Uterus (tissue), 4 donors: Measurements from ENCODE around the gene MED13L. TPM values are rescaled to one million over a fixed set of nuclear protein-coding genes. Genes with fewer than 3 reads are reported as not detected.

Experiments used
- DNase-seq, 2 donors: peaks; one replicate each; pipeline ENCODE4 v3.0.0-alpha.2; 2019 to 2020
- H3K27ac ChIP-seq, 2 donors: fragments of 200-600 bp; sonication (generic); 1 replicate in 1 of 2; 2 replicates in 1 of 2; pipeline ENCODE4 v1.5.1; 2016 to 2018
- H3K27me3 ChIP-seq, 2 donors: fragments of 200-600 bp; sonication (generic); one replicate each; pipeline ENCODE4 v1.5.1; 2018 to 2019; ENCODE audit warnings: control low read depth in 1 of 2
- H3K36me3 ChIP-seq, 2 donors: fragments of 200-600 bp; sonication (generic); one replicate each; pipeline ENCODE4 v1.5.1; 2019; ENCODE audit warnings: control low read depth in 1 of 2
- H3K4me1 ChIP-seq, 2 donors: fragments of 200-600 bp; sonication (generic); one replicate each; pipeline ENCODE4 v1.5.1; 2018 to 2019; ENCODE audit warnings: control low read depth in 1 of 2
- H3K4me3 ChIP-seq, 2 donors: fragments of 200-600 bp; sonication (generic); 1 replicate in 1 of 2; 2 replicates in 1 of 2; pipeline ENCODE4 v1.5.1; 2018 to 2019; ENCODE audit warnings: mild to moderate bottlenecking in 1 of 2
- H3K9me3 ChIP-seq, 2 donors: fragments of 200-600 bp; sonication (generic); one replicate each; pipeline ENCODE4 v1.5.1; 2019; ENCODE audit warnings: control low read depth in 1 of 2
- POLR2A ChIP-seq, 2 donors: fragments of 450-650 bp; IDR thresholded peaks; one replicate each; pipeline ENCODE4 v1.6.1; 2016; ENCODE audit warnings: antibody characterized with exemption in 2 of 2, mild to moderate bottlenecking in 1 of 2, moderate library complexity in 1 of 2
- intact Hi-C: fragments of 100-400 bp; cut with DNase I; formaldehyde crosslinking; loops from one replicate; pipeline ENCODE4 v1.15.1; 2023; ENCODE audit warnings: low total_unique reads
- total RNA-seq, 4 donors: library from RNA; depleted of rRNA in 3 of 4; stranded (reverse); fragments of >200 nt in 3 of 4; gene quantifications; one replicate each; pipeline versions ENCODE4 v1.1.0 to v1.2.4, GENCODE V29; 2014 to 2023
- TF ChIP-seq, protein P1 (sequence below), 4 experiments: fragments of 200-600 bp in 2 of 4; fragments of 450-650 bp in 2 of 4; sonication (generic) in 2 of 4; IDR thresholded peaks; one replicate each; pipeline ENCODE4 v1.5.1; 2016 to 2019; ENCODE audit warnings: antibody characterized with exemption in 4 of 4, mild to moderate bottlenecking in 2 of 4, moderate library complexity in 1 of 4
- donor health status: DM: yes; HTN: yes; CAD: no.

The MED13L gene
- total RNA-seq, 4 donors from 2014 or later, result 189 to 314 (median 254) TPM

GRCh38 chr12:116257826-116258225 lies 19.7 kb downstream of the MED13L start:
- intact Hi-C loops, result no loop called here
- Histone ChIP-seq H3K9me3 (no peaks in the 10 kb centered on the region), H3K27me3 (no peaks in the 10 kb centered on the region), H3K36me3 (no peaks in the 10 kb centered on the region), H3K27ac (peak overlapping the region in 1 of 2 donors; percentile 52), H3K4me3 (no peak overlapping the region), H3K4me1 (peaks cover 0 to 12% of the 10 kb centered on the region in 2 donors)
- DNase-seq, result no peak
- TF ChIP-seq POLR2A (IDR thresholded peaks at IDR 0.05), result no peak
- TF ChIP-seq, protein P1, sequence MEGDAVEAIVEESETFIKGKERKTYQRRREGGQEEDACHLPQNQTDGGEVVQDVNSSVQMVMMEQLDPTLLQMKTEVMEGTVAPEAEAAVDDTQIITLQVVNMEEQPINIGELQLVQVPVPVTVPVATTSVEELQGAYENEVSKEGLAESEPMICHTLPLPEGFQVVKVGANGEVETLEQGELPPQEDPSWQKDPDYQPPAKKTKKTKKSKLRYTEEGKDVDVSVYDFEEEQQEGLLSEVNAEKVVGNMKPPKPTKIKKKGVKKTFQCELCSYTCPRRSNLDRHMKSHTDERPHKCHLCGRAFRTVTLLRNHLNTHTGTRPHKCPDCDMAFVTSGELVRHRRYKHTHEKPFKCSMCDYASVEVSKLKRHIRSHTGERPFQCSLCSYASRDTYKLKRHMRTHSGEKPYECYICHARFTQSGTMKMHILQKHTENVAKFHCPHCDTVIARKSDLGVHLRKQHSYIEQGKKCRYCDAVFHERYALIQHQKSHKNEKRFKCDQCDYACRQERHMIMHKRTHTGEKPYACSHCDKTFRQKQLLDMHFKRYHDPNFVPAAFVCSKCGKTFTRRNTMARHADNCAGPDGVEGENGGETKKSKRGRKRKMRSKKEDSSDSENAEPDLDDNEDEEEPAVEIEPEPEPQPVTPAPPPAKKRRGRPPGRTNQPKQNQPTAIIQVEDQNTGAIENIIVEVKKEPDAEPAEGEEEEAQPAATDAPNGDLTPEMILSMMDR (IDR thresholded peaks at IDR 0.05), result no peak

GRCh38 chr12:116257215-116257614 lies 20.3 kb downstream of the MED13L start:
- H3K27ac ChIP-seq, result peak overlapping the region; percentile 28 to 52
- no peak overlapping the region for H3K4me3 ChIP-seq
- no peaks in the 10 kb centered on the region for H3K36me3 ChIP-seq
- intact Hi-C loops, result no loop called here
- H3K9me3 ChIP-seq, result no peaks in the 10 kb centered on the region
- peaks cover 0 to 8% of the 10 kb centered on the region in 2 donors for H3K4me1 ChIP-seq
- no peak for TF ChIP-seq POLR2A (IDR thresholded peaks at IDR 0.05)
- TF ChIP-seq, protein P1 (IDR thresholded peaks at IDR 0.05), result no peak
- no peaks in the 10 kb centered on the region for H3K27me3 ChIP-seq
- DNase-seq, result no peak

DNA sequence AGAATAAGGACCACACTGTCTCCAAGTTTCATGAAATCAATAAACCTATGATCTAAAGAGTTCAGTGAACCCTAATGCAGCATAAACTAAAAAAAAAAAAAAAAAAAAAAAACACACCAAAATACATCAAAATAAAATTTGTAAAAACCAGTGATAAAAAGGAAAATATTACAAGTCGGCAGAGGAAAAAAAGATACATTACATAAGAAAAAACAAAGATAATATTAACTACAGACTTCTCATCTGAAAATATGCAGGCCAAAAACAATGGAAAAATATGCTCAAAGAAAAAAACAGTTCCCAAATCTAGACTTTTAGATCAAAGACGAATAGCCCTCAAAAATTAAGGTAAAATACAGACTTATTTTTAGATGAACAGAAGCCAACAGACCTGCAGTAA lies 27.6 kb downstream of the MED13L start:
- intact Hi-C loops, result no loop called here
- no peaks in the 10 kb centered on the region for H3K4me1 ChIP-seq
- H3K27ac ChIP-seq, result no peak overlapping the region

DNA sequence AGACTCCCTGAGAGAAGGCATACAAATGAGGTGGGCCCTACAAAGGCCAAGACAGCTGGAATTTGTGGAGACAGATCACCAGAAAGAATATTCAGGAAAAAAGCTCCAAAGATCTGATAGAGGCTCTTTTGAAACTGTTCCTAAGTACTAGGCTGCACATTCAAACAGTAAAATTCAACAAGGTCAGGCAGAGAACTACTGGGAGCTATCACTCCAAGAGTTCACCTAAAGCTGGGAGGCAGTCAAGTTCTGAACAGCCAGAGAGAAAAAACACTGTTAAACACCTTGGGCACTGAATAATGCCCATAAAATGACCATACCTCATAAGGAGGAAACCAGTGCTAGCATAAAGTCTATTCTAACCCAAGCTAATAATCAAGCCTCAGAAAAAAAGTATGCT lies 28.6 kb downstream of the MED13L start:
- Histone ChIP-seq H3K27ac (no peak overlapping the region), H3K36me3 (no peaks in the 10 kb centered on the region), H3K4me3 (no peak overlapping the region), H3K4me1 (peaks cover 0 to 4% of the 10 kb centered on the region in 2 donors), H3K27me3 (no peaks in the 10 kb centered on the region), H3K9me3 (peaks cover 0 to 5% of the 10 kb centered on the region in 2 donors)
- no peak for DNase-seq
- intact Hi-C loops, result no loop called here
- no peak for TF ChIP-seq POLR2A (IDR thresholded peaks at IDR 0.05)
- TF ChIP-seq, protein P1 (IDR thresholded peaks at IDR 0.05), result no peak

More for the DNA sequence above, 27.6 kb downstream of the MED13L start:
- H3K27me3 ChIP-seq, result no peaks in the 10 kb centered on the region
- no peak for DNase-seq
- TF ChIP-seq, protein P1 (IDR thresholded peaks at IDR 0.05), result no peak
- no peak overlapping the region for H3K4me3 ChIP-seq
- peaks cover 0 to 5% of the 10 kb centered on the region in 2 donors for H3K9me3 ChIP-seq
- H3K36me3 ChIP-seq, result no peaks in the 10 kb centered on the region

GRCh38 chr12:116248433-116248832 lies 29.1 kb downstream of the MED13L start:
- Histone ChIP-seq H3K4me3 (no peak overlapping the region), H3K27ac (no peak overlapping the region), H3K4me1 (peaks cover 0 to 4% of the 10 kb centered on the region in 2 donors), H3K27me3 (no peaks in the 10 kb centered on the region), H3K9me3 (peaks cover 0 to 5% of the 10 kb centered on the region in 2 donors), H3K36me3 (no peaks in the 10 kb centered on the region)
- TF ChIP-seq POLR2A (IDR thresholded peaks at IDR 0.05), result no peak
- TF ChIP-seq, protein P1 (IDR thresholded peaks at IDR 0.05), result no peak
- DNase-seq, result no peak
- intact Hi-C loops, result no loop called here
